ENCODE data around the gene IPMK. TPM values are rescaled to one million over a fixed set of nuclear protein-coding genes. Genes with fewer than 3 reads are reported as not detected.

Gene IPMK
- total and polyA plus RNA-seq, 2 of the 8 experiments (the other 6 are each of a cell fraction or from before 2014, with no cell fraction given): 1.3 to 7.8 TPM

- Histone ChIP-seq H4K91ac (replicated peaks; ENCODE audit: insufficient read length, low read length) (no peak overlapping the region), H3K4me3 (ENCODE audit: extremely low read depth in 1 of 4, insufficient read depth in 2 of 4, low read depth in 3 of 4, low read length in 4 of 4) (no peak overlapping the region), H3K23ac (ENCODE audit: insufficient read length) (no peak overlapping the region), H2BK5ac (ENCODE audit: low read depth, low read length) (no peak overlapping the region; the same call in 1 of the 2 replicates), H2BK20ac (ENCODE audit: low read length) (no peak overlapping the region), H3K4me2 (ENCODE audit: insufficient read depth in 1 of 2, low read depth in 2 of 2, low read length in 2 of 2) (no peak overlapping the region), H3K27me3 (replicated peaks in 1 of 4; ENCODE audit: control insufficient read depth in 3 of 4, extremely low read depth in 1 of 4, insufficient read depth in 3 of 4, low read length in 3 of 4) (no peaks in the 10 kb centered on the region), H4K5ac (ENCODE audit: insufficient read length, low read depth, low read length) (no peak overlapping the region), H3K27ac (ENCODE audit: low read depth, low read length) (no peak overlapping the region), H2BK15ac (ENCODE audit: low read length) (no peak overlapping the region), H3K4ac (replicated peaks; ENCODE audit: insufficient read length, low read depth, low read length) (no peak overlapping the region), H2AFZ (ENCODE audit: low read length) (no peak overlapping the region), H3K18ac (ENCODE audit: extremely low read depth, low read length) (no peak overlapping the region), H3K9me3 (ENCODE audit: insufficient read depth in 2 of 2, low read depth in 1 of 2, low read length in 1 of 2) (no peaks in the 10 kb centered on the region), H3K4me1 (replicated peaks in 1 of 4; ENCODE audit: control insufficient read depth in 3 of 4, insufficient read depth in 4 of 4, low read length in 3 of 4) (peaks cover 0 to 7% (median 2%) of the 10 kb centered on the region in 4 experiments; a peak in 3 of 7 replicates), H3K56ac (replicated peaks; ENCODE audit: insufficient read length, low read depth, low read length) (no peak overlapping the region), H3K79me1 (ENCODE audit: low read depth, low read length) (no peaks in the 10 kb centered on the region), H4K20me1 (replicated peaks in 1 of 2; ENCODE audit: control insufficient read depth in 1 of 2, insufficient read depth in 2 of 2, low read length in 2 of 2) (peaks cover 0 to 2% of the 10 kb centered on the region in 2 experiments), H4K8ac (ENCODE audit: extremely low read depth, insufficient read depth, low read length) (no peak overlapping the region; the same call in 1 of the 2 replicates), H3K14ac (ENCODE audit: insufficient read length) (no peak overlapping the region), H2BK120ac (replicated peaks; ENCODE audit: low read depth, low read length) (no peak overlapping the region), H2BK12ac (ENCODE audit: low read depth, low read length) (no peak overlapping the region), H3K79me2 (ENCODE audit: control insufficient read depth in 1 of 2, insufficient read depth in 2 of 2, low read length in 2 of 2) (no peaks in the 10 kb centered on the region), H3K9ac (replicated peaks in 1 of 4; ENCODE audit: extremely low read depth in 1 of 4, low read depth in 3 of 4, low read length in 3 of 4) (no peak overlapping the region), H3K23me2 (ENCODE audit: low read depth, low read length) (no peaks in the 10 kb centered on the region), H3K36me3 (ENCODE audit: control insufficient read depth in 2 of 4, insufficient read depth in 4 of 4, low read length in 3 of 4) (no peaks in the 10 kb centered on the region), H2AK5ac (ENCODE audit: low read depth, low read length) (no peak overlapping the region)
- POLR2A ChIA-PET (ENCODE audit: partially characterized antibody): interaction anchor here (1.1 to 1.3 kb wide), 2 partner anchors 59 to 125 kb away, joined by 3 to 5 read pairs; partner anchors contain the start of gene CISD1
- CTCF ChIA-PET (ENCODE audit: partially characterized antibody): interaction anchor here (0.7 to 1.6 kb wide), 3 partner anchors 12 to 33 kb away, joined by 3 to 4 read pairs (median 3); no protein-coding TSS in a partner anchor
- DNase-seq (ENCODE audit: low read depth in 1 of 2, low spot score in 2 of 2) (no peak), FAIRE-seq (no peak)
- 89% methylated on average over 6 of the region's 6 CpGs; no CpG with 5 or more reads in 1 of the 2 experiments for WGBS, 2 experiments (ENCODE audit: extremely low coverage in 1 of 2, insufficient coverage in 1 of 2, insufficient read length in 1 of 2, insufficient replicate concordance in 2 of 2, low coverage in 1 of 2, low lambda C conversion rate in 2 of 2, missing lambda C conversion rate in 1 of 2)
- TF ChIP-seq SIRT6 (IDR thresholded peaks at IDR 0.05; ENCODE audit: low read length) (no peak), CEBPB (IDR thresholded peaks at IDR 0.05; ENCODE audit: low read depth, low read length) (no peak), POLR2AphosphoS5 (IDR thresholded peaks at IDR 0.05; ENCODE audit: low read depth, low read length) (no peak), ZNF274 (IDR thresholded peaks at IDR 0.05; ENCODE audit: borderline replicate concordance, extremely low read depth, low read length) (no peak), POLR2A (IDR thresholded peaks at IDR 0.05; ENCODE audit: control extremely low read depth in 1 of 2, low read depth in 2 of 2, low read length in 2 of 2) (no peak)
These were observed 57.5 kb downstream of the IPMK start for GRCh38 chr10:58210160-58210559.

Data from H1 (cell line).